Right ventricle myocardium superior (tissue), 1 donor: ENCODE data around the gene SLC8A3. TPM values are rescaled to one million over a fixed set of nuclear protein-coding genes. Genes with fewer than 3 reads are reported as not detected.

ENCODE experiments used
- ATAC-seq: fragments of 200-7000 bp; cut with Tn5 transposase; one replicate; pipeline ENCODE4 v1.9.1; 2020; ENCODE audit warnings: mild to moderate bottlenecking; ENCODE audit not compliant: poor library complexity
- DNase-seq: peaks from one replicate; pipeline ENCODE4 v3.0.0-alpha.2; 2020
- intact Hi-C: fragments of 100-400 bp; cut with DNase I; formaldehyde crosslinking; loops from one replicate; pipeline ENCODE4 v1.11.2; 2022
- total RNA-seq: library from RNA; stranded (reverse); fragmentation: NEBNext Ultra II Directional; extraction: Animal tissue kit (Norgen Biotek cat#: 25700); gene quantifications from one replicate; pipeline ENCODE4 v1.2.1, GENCODE V29; 2021
- donor health status: DM: no; HTN: yes; CAD: no; lungs with severe emphysema.

SLC8A3 gene
- total RNA-seq, 1 donor from 2014 or later = 0.16 TPM

GRCh38 chr14:70086685-70087379 lies 101.9 kb downstream of the SLC8A3 start:
- no peak for DNase-seq

GRCh38 chr14:70084226-70084625 lies 104.5 kb downstream of the SLC8A3 start:
- intact Hi-C loops = no loop called here
- DNase-seq (no peak), ATAC-seq (no peak)

More at GRCh38 chr14:70086685-70087379, 101.9 kb downstream of the SLC8A3 start:
- no peak for ATAC-seq
- intact Hi-C loops = no loop called here

- no peak for DNase-seq
- intact Hi-C loops = no loop called here
- ATAC-seq = no peak
These were observed 106.4 kb downstream of the SLC8A3 start for GRCh38 chr14:70082394-70082793.

- intact Hi-C loops = no loop called here
- ATAC-seq = no peak
These were observed 108.7 kb downstream of the SLC8A3 start for GRCh38 chr14:70080076-70080475.

GRCh38 chr14:70078329-70078728 lies 110.4 kb downstream of the SLC8A3 start:
- ATAC-seq = no peak
- intact Hi-C loops = no loop called here
- no peak for DNase-seq

More at GRCh38 chr14:70080076-70080475, 108.7 kb downstream of the SLC8A3 start:
- no peak for DNase-seq

- no peak for ATAC-seq
- no peak for DNase-seq
- intact Hi-C loops = no loop called here
These were observed 111.0 kb downstream of the SLC8A3 start for GRCh38 chr14:70077720-70078119.

GRCh38 chr14:70077005-70077404 lies 111.7 kb downstream of the SLC8A3 start:
- intact Hi-C loops = no loop called here
- DNase-seq = no peak
- no peak for ATAC-seq

- intact Hi-C loops = no loop called here
- DNase-seq (peak; percentile 56), ATAC-seq (peak; percentile 59)
These were observed 114.7 kb downstream of the SLC8A3 start for GRCh38 chr14:70073924-70074566.

- no peak for DNase-seq
- intact Hi-C loops = no loop called here
- ATAC-seq = no peak
These were observed 119.6 kb downstream of the SLC8A3 start for GRCh38 chr14:70069186-70069585.

- intact Hi-C loops = no loop called here
- no peak for DNase-seq
- ATAC-seq = no peak
These were observed 120.9 kb downstream of the SLC8A3 start for GRCh38 chr14:70067810-70068209.

GRCh38 chr14:70064136-70064865 lies 124.5 kb downstream of the SLC8A3 start:
- ATAC-seq (no peak), DNase-seq (no peak)
- intact Hi-C loops = no loop called here

- DNase-seq (no peak), ATAC-seq (no peak)
- intact Hi-C loops = no loop called here
These were observed 127.6 kb downstream of the SLC8A3 start for GRCh38 chr14:70061108-70061507.

- ATAC-seq = no peak
- intact Hi-C loops = no loop called here
These were observed 129.2 kb downstream of the SLC8A3 start for GRCh38 chr14:70059545-70059944.

GRCh38 chr14:70057519-70058136 lies 131.1 kb downstream of the SLC8A3 start:
- DNase-seq (no peak), ATAC-seq (no peak)
- intact Hi-C loops = no loop called here

More at GRCh38 chr14:70059545-70059944, 129.2 kb downstream of the SLC8A3 start:
- DNase-seq = no peak

- ATAC-seq (no peak), DNase-seq (no peak)
- intact Hi-C loops = no loop called here
These were observed 135.8 kb downstream of the SLC8A3 start for GRCh38 chr14:70052990-70053389.

GRCh38 chr14:70050136-70050535 lies 138.6 kb downstream of the SLC8A3 start:
- intact Hi-C loops = no loop called here
- ATAC-seq (no peak), DNase-seq (no peak)

GRCh38 chr14:70049605-70050004 lies 139.1 kb downstream of the SLC8A3 start:
- intact Hi-C loops = no loop called here
- no peak for DNase-seq

GRCh38 chr14:70048313-70048654 lies 140.5 kb downstream of the SLC8A3 start:
- ATAC-seq (no peak), DNase-seq (no peak)
- intact Hi-C loops = no loop called here

More at GRCh38 chr14:70049605-70050004, 139.1 kb downstream of the SLC8A3 start:
- no peak for ATAC-seq

GRCh38 chr14:70047598-70048312 lies 141.0 kb downstream of the SLC8A3 start:
- intact Hi-C loops = no loop called here
- no peak for DNase-seq
- no peak for ATAC-seq
